A673 (cell line): ENCODE results near the gene KLHDC4. TPM values are rescaled to one million over a fixed set of nuclear protein-coding genes. Genes with fewer than 3 reads are reported as not detected.

Experiments used
- BruUV-seq: library from RNA; stranded (reverse); fragments of 400-500 nt; replicated peaks from 2 replicates; lab custom pipeline; 2021; lab: Mats Ljungman, UMichigan
- CTCF ChIA-PET: fragments of 300-600 bp; sonication (Branson Sonifier 250); formaldehyde crosslinking; loops from one replicate; lab custom pipeline; 2022; ENCODE audit warnings: antibody characterized with exemption; lab: Charles Lee
- POLR2A ChIA-PET: fragments of 300-600 bp; sonication (Branson Sonifier 250); formaldehyde crosslinking; loops from one replicate; lab custom pipeline; 2022; ENCODE audit warnings: antibody characterized with exemption; ENCODE audit not compliant: low non-redundant PET; lab: Charles Lee
- DNase-seq: peaks from one replicate; pipeline ENCODE4 v3.0.0-alpha.2; 2015; ENCODE audit warnings: low spot score
- H3K27ac ChIP-seq: fragments of 200-600 bp; sonication (generic); 2 replicates; pipeline ENCODE4 v1.5.1; 2016; ENCODE audit warnings: mixed run types, low read depth, mild to moderate bottlenecking, mixed read lengths, antibody characterized with exemption, low read length; ENCODE audit not compliant: poor library complexity, severe bottlenecking
- H3K27me3 ChIP-seq: fragments of 200-600 bp; sonication (generic); replicated peaks from 2 replicates; pipeline ENCODE4 v1.6.1; 2017; ENCODE audit warnings: mixed run types, low read depth, mild to moderate bottlenecking, mixed read lengths, antibody characterized with exemption, low read length; ENCODE audit not compliant: insufficient read depth, poor library complexity
- H3K36me3 ChIP-seq: fragments of 200-600 bp; sonication (generic); 2 replicates; pipeline ENCODE4 v1.6.1; 2016; ENCODE audit warnings: mixed run types, mild to moderate bottlenecking, mixed read lengths, antibody characterized with exemption, low read length; ENCODE audit not compliant: insufficient read depth, poor library complexity, severe bottlenecking
- H3K4me1 ChIP-seq: fragments of 200-600 bp; sonication (generic); 2 replicates; pipeline ENCODE4 v1.6.1; 2017; ENCODE audit warnings: mixed run types, mild to moderate bottlenecking, mixed read lengths, antibody characterized with exemption, low read length; ENCODE audit not compliant: insufficient read depth, poor library complexity, severe bottlenecking
- H3K4me3 ChIP-seq: fragments of 200-600 bp; sonication (generic); 2 replicates; pipeline ENCODE4 v1.5.1; 2016; ENCODE audit warnings: low read depth, mixed run types, mild to moderate bottlenecking, mixed read lengths, low read length; ENCODE audit not compliant: poor library complexity, severe bottlenecking
- H3K9me3 ChIP-seq: fragments of 200-600 bp; sonication (generic); 2 replicates; pipeline ENCODE4 v1.6.1; 2016; ENCODE audit warnings: mixed run types, low read depth, mild to moderate bottlenecking, mixed read lengths, antibody characterized with exemption, low read length; ENCODE audit not compliant: poor library complexity, severe bottlenecking
- EZH2 ChIP-seq: fragments of 200-600 bp; sonication (generic); IDR thresholded peaks from 2 replicates; pipeline ENCODE4 v1.6.1; 2017; ENCODE audit warnings: borderline replicate concordance, low read depth, mild to moderate bottlenecking, mixed read lengths, antibody characterized with exemption, low read length; ENCODE audit not compliant: poor library complexity, severe bottlenecking
- intact Hi-C: fragments of 100-400 bp; cut with micrococcal nuclease; formaldehyde crosslinking; loops from one replicate; pipeline ENCODE4 v1.10.0; 2022; ENCODE audit not compliant: unreplicated experiment
- total RNA-seq: library from RNA; stranded (reverse); gene quantifications from 2 replicates; pipeline ENCODE4 v1.2.3, GENCODE V29; 2021
- TF ChIP-seq, protein P1 (sequence below): fragments of 300-800, 200-600 bp; sonication (generic); conservative IDR thresholded peaks from 2 replicates; pipeline ENCODE4 v1.5.1; 2017; ENCODE audit warnings: low read depth, mild to moderate bottlenecking, antibody characterized with exemption, low read length, moderate library complexity, mixed read lengths

KLHDC4 gene
- total RNA-seq, 1 experiment from 2014 or later = 86.6 TPM

DNA sequence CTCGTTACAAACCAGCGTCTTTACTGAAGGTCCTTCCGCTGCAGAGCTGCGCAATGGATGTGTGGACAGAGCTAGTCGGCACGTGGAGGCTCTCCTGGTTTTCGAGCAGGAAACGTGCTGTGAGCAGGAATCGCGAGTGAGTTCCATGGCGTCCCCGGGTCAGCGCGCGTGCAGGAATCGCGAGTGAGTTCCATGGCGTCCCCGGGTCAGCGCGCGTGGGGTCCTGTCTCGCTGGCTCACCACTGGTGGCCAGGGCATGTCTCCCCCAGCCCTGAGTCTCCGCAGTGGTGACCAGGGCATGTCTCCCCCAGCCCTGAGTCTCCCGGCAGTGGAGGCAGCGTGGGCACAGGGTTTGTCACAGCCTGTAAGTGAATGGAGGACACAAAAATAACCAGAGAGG, 62.7 kb downstream of the KLHDC4 start:
- Histone ChIP-seq H3K9me3 (no peaks in the 10 kb centered on the region), H3K27ac (no peak overlapping the region), H3K4me3 (no peak overlapping the region), H3K4me1 (no peaks in the 10 kb centered on the region), H3K36me3 (peaks cover 16% of the 10 kb centered on the region), H3K27me3 (no peaks in the 10 kb centered on the region)
- ChIA-PET POLR2A (no interaction called here), CTCF (no interaction called here)
- no TSS peak for BruUV-seq
- intact Hi-C loops = no loop called here
- TF ChIP-seq EZH2 = no peak
- TF ChIP-seq, protein P1, sequence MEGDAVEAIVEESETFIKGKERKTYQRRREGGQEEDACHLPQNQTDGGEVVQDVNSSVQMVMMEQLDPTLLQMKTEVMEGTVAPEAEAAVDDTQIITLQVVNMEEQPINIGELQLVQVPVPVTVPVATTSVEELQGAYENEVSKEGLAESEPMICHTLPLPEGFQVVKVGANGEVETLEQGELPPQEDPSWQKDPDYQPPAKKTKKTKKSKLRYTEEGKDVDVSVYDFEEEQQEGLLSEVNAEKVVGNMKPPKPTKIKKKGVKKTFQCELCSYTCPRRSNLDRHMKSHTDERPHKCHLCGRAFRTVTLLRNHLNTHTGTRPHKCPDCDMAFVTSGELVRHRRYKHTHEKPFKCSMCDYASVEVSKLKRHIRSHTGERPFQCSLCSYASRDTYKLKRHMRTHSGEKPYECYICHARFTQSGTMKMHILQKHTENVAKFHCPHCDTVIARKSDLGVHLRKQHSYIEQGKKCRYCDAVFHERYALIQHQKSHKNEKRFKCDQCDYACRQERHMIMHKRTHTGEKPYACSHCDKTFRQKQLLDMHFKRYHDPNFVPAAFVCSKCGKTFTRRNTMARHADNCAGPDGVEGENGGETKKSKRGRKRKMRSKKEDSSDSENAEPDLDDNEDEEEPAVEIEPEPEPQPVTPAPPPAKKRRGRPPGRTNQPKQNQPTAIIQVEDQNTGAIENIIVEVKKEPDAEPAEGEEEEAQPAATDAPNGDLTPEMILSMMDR = no peak
- no peak for DNase-seq

DNA sequence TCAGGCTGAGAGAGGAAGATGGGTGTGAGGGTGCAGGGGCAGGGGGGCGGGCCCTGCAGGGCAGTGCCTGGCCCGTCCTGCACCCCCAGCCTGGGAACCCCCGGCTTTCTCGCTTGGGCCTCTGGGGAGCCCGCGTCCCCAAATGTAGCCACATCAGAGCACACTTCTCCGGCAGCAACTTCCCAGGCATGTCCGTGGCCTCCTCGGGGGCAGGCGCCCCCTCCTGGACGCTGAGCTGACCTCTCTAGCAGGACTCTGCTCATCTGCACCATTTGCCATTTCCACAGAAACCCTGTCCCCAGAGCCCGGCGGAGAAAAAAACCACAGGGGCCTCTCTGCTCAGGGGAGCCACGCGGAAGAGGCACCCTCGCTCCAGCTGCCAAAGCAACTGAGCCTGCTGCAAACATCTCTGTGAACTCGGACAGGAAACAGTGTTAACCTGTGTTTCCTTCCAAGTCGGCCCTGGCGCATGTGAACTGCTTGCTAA, 63.4 kb downstream of the KLHDC4 start:
- CTCF ChIA-PET = interaction anchor here (0.7 kb wide), 1 partner anchor 32 kb away, joined by 4 read pairs; no protein-coding TSS in a partner anchor
- no peak for DNase-seq
- POLR2A ChIA-PET = no interaction called here

GRCh38 chr16:87701505-87701921, 64.3 kb downstream of the KLHDC4 start:
- no peak for DNase-seq
- no peaks in the 10 kb centered on the region for H3K27me3 ChIP-seq
- intact Hi-C loops = no loop called here
- CTCF ChIA-PET = no interaction called here
- no peaks in the 10 kb centered on the region for H3K4me1 ChIP-seq
- TF ChIP-seq, protein P1 = no peak
- TF ChIP-seq EZH2 = no peak
- H3K27ac ChIP-seq = no peak overlapping the region
- H3K36me3 ChIP-seq = peaks cover 16% of the 10 kb centered on the region
- no peaks in the 10 kb centered on the region for H3K9me3 ChIP-seq
- POLR2A ChIA-PET = no interaction called here
- no peak overlapping the region for H3K4me3 ChIP-seq
- BruUV-seq = no TSS peak

More for the DNA sequence above, 63.4 kb downstream of the KLHDC4 start:
- no peak for TF ChIP-seq EZH2
- TF ChIP-seq, protein P1 = peak; percentile 40
- H3K9me3 ChIP-seq = no peaks in the 10 kb centered on the region
- no peak overlapping the region for H3K27ac ChIP-seq
- intact Hi-C loops = no loop called here
- no peak overlapping the region for H3K4me3 ChIP-seq
- H3K4me1 ChIP-seq = no peaks in the 10 kb centered on the region
- BruUV-seq = no TSS peak
- H3K36me3 ChIP-seq = peaks cover 16% of the 10 kb centered on the region
- H3K27me3 ChIP-seq = no peaks in the 10 kb centered on the region
